ENCODE measurements around the gene LPAR1.

Gene LPAR1

DNA sequence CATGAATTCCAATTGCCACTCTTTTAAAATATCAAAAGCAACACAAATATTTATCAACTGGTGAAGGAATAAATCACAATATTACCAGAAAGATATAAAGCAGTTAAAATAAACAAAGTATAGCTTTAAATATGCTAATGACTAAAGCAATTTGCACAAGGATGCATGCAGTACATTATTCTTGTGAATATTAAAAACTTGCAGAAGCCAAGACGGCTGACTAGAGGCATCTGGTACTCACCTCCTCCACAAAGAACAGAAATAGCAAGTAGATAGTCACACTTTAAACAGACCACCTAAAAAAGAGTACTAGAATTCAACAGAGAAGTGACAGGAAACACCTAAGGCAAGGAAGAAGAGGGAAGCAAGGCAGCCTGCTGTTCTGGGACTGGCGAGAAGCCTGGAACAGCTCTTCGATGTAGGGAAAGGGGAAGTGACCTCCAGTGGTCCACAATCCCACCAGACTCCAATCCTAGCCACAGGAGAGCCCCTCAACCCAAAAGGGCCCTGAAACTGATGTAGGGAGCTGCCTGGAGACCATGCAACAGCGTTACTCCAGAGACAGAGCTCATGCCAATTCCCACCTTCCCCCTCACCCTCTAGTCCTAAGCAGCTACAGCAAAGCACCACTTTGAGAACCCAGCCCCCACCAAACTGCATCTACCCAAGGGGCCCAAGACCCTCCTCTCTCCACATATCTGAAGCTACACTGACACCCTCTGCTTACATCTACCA, 86.3 kb downstream of the LPAR1 start:
- no peak for DNase-seq (ENCODE audit: low read depth)

DNA sequence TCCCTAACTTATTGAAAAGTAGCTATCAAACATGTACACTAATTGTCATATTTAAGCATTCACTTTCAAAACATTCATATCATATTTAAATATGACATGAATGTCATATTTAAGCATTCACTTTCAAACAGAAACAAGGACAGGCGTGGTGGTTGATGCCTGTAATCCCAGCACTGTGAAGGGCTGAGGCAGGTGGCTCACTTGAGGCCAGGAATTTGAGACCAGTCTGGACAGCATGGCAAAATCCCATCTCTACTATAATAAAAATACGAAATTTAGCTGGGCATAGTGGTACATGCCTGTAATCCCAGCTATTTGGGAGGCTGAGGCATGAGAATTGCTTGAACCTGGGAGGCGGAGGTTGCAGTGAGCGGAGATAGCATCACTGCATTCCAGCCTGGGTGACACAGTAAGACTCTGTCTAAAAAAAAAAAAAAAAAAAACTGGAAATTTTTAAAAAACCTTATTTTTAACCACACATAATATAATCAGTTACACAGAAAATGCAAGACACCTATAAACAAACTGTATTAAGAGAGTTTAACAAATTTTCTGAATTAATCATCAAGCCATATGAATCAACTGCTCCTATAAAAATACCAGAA, 88.1 kb downstream of the LPAR1 start:
- DNase-seq (ENCODE audit: low read depth): no peak

DNA sequence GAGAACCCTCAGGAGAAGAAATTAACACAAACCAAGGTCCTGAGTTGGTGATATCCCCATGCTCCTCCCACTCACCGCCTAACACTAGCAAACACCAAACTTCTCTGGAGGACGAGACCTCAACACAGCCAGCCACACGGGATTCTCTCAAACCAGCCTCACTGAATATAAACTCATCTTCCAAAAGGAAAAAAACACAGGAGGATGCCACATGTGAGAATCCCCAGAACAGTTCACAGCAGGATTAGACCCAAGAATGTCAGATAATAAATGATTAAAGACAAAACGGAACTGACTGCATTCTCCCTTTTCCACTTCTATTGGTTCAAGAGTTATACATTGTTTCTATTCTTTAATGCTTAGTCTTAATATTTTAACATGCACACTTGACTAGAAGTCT, 89.2 kb downstream of the LPAR1 start:
- no peak for DNase-seq (ENCODE audit: low read depth)

DNA sequence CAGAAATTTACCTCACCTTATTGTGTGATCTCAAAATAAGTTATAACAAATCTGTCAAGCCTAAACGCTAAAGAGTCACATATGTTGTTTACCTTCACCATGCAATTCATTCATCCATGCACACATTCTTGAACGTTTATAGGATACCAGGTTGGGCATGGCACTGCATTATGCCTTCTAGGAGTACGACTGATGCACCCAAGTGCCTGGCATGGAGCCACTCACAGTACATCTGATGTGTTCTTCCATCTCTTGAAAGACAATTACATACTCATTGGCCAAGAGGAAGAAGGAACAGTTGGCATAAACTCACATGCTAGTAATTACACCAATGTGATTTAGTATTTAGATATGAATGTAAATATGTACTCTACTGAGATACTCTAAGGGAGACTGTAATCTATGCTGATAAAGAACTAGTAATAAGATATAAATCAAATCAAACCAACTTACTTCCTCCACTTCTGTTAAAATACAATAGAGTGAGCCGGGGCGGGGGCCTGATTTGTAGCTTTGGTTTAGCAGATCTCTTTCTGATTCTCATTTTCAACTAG, 90.7 kb downstream of the LPAR1 start:
- no peak for DNase-seq (ENCODE audit: low read depth)

DNA sequence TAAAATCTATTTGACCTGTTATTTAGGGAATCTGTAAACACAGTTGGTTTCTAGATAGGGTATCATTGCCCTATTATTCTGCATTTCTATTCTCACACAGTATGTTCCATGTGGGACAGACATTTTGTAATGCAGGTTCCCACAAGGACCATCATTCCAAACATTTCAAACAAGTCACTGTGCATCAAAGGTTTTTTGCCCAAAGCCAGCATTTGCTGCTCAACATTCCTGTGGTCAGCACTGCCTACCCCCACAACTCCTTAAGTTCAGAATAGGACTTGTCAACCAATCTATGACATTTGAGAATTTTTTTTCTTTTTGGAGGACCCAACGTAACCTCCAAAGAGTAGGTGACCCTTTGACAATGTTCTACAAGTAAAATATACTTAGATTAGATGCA, 95.7 kb downstream of the LPAR1 start:
- no peak for DNase-seq (ENCODE audit: low read depth)

DNA sequence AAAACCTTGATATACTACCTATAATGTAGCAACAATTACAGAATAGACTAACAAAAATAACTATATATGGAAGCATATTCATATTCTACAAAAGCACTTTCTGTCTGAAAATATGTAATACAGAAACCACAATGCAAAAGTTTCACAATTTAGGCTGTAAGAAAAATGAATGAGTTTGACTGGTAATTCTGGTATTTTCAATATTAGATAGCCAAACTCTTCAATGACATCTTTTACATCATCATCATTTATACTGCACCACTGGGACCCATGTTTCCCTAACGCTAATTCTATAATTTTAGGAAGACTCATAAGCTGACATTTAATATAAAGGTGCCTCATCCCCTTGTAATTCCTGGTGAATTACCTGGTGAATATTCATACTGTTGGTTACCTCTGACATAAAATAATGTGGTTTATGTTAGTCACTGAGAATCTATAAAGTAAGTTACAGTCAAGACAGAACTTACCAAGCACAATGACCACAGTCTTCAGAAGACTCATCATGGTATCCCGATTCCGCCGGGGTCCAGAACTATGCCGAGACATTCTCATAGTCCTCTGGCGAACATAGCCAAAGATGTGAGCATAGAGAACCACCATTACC, 97.2 kb downstream of the LPAR1 start:
- DNase-seq (ENCODE audit: low read depth): no peak

DNA sequence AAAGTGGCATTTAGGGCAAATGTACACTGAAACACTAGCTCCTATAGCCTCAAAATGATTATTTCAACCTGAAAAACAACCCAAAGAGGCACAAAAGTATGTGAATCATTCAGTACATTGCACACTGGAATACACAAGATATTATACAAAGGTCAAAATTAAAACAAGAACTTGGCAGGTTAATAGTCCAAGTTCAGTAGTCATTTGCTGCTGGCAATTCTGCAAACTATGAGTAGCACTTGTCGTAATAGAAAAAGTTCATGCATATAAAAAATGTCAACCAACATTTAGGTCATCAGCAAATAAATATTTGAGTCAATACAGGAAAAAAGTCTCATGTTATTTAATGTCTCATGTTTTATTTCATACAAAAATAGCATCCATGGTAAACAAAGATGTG, 98.7 kb downstream of the LPAR1 start:
- no peak for DNase-seq (ENCODE audit: low read depth)

DNA sequence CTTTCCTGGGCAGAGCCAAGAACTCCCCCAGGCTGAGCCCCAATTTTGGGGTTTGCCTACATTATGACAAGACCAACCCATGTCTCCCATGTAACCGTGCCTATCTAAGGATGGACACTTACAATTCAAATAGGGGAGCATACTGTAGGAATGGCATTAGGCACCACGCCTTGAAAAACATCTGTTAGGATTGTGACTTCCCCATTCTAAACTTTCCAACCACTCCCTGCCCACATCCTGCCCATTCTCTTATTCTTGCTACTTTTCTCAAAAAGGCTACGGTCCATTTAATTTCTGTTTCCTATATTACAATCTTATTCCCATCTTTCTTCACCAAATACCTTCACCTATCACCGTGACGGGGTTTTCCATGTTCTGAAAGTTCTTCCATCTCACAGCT, 99.2 kb downstream of the LPAR1 start:
- DNase-seq (ENCODE audit: low read depth): no peak

DNA sequence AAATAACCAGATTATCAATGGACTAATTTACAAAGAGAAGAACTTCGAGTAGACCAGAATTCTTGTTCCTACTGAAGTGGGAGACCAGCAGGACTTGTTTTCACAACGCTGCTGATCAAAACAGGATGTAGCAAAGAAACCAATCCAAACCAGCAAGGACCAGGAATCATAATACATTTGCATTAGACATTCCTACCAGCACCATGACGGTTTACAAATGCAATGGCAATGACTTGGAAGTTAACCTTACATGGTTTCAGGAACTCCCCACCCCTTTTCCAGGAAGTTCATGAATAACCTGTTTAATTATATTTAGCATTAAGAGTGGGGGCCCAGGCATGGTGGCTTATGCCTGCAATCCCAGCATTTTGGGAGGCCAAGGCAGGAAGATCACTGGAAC, 100.0 kb downstream of the LPAR1 start:
- DNase-seq (ENCODE audit: low read depth): no peak

DNA sequence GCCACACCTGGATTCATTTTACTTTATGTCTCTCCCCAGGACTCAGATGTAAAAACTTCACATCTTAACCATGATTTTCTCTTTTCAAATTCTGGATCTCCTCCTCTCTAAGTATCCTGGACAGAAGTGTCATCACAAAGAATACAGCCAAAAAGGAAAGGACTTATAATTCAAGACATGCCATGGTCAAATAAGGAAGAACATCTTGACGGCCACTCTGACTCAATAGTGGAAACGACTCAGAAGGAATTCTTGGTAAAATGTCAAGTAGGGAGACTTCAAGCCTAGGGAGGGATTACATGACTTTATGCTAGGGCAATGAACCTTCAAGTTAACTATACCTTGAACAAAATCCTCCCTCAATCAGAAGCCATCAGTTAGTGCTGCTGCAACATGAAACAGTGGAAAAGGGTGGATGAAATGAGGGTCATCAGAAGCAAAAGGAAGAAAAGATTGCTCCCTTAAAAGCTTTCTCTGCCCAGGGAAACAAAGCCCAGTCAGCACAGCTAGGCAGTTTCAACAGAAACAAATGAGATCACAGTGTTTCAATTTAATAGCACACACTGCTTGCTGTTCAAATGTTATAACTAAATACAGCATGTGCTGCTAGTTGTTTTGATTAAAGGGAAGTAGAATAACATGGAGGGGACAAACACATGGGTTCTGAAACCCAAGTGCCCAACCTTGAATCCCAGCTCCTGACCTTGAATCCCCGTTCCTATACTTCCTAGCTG, 101.4 kb downstream of the LPAR1 start:
- DNase-seq (ENCODE audit: low read depth): no peak

DNA sequence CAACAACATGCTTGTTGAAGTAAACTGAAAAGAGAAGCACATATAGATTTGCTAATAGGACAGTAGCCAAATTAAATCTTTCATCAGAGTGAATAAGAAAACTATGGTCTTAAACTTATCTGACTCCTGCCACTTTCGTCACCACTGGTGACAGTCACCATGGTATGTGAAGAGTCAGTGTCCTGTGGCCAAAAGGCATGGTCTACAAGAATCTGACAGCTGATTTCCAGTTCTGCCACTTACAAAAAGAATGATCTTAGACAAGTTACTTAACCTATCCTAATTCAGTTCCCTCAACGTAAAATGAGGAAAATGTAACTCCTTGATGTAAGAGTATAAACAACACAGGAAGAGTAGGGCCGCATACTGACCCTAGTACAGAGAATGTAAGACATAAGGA, 102.0 kb downstream of the LPAR1 start:
- no peak for DNase-seq (ENCODE audit: low read depth)

DNA sequence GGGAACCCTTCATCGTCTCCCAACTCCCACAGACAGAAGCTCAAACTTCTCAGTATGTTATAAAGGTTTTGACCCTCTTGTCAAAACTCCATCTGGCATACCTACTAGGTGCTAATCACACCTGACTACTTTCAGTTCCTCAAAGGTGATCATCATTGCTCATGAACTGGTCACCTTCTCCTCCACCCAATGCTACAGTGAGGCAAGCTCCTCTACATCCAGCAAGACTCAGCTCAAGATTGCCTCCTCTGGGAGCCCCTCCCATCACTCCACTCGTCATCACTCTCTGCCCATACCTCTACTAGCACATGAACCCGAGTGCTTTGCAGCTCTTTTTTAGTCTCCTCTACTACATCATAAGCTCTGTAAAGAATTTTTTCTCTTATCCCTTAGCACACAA, 102.4 kb downstream of the LPAR1 start:
- DNase-seq (ENCODE audit: low read depth): no peak

DNA sequence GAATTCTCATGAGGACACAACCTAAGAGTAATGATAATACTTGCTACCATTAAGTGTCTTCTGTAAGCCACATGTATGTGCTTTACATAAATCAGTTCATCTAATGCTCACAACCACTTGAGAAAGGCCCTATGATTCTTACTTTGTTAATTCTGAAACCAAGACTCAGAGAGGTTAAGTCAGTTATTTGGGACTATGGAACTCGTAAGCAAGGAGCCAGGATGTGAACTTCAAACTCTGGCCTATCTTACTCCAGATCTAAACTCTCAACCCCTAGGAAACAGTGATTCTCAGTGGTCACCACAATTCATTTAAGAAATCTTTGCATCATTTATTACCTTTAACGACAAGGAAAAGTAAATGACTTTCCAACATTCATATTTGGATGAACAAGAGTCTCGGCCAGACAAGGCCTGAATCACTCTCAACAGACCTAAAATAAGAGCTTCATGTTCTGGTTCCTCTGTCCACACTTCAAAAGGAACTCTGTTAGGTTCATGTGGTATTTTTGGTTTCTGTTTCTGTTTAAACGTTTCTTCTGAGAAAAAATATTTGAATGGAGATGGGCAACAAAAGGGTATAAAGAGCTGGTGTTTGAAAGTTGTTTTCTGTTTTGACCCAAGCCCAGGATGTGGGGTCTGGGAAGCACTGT, 104.8 kb downstream of the LPAR1 start:
- DNase-seq (ENCODE audit: low read depth): no peak

DNA sequence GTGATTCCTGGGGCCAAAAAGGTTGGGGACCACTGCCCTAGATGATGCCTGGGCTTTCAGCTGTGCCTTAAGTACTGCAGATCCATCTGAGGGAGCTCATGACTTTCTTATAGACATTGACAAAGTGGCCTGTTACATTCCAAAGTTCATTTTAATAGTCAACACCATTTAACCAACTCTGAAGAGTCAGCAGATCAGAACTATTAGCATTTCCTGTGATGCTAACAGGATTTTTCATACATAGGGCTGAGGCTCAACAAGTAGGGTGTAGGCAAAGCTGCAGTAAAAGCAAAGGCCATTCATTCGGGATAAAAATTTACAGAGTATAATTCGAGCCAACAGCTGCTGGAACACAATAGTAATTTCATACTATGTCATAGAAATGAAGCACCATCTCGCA, 105.4 kb downstream of the LPAR1 start:
- no peak for DNase-seq (ENCODE audit: low read depth)

DNA sequence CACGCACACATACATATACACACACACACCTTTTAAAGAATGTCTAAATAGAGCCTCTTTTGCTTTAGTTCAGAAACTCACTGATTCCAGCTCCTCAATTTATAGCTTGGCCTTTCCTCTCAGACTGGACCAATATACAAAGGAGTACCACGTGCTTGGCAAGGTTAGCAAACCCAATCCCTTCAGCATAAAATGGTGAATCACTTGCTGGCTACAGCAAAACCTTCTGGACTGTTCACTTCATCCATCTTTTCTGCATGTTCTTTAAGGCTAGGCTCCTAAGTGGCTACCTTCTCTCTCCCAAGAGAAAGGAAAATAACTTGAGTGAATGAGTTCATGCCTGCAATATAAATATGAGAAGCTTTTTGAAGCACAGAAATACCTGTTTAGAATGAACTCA, 109.7 kb downstream of the LPAR1 start:
- no peak for DNase-seq (ENCODE audit: low read depth)

DNA sequence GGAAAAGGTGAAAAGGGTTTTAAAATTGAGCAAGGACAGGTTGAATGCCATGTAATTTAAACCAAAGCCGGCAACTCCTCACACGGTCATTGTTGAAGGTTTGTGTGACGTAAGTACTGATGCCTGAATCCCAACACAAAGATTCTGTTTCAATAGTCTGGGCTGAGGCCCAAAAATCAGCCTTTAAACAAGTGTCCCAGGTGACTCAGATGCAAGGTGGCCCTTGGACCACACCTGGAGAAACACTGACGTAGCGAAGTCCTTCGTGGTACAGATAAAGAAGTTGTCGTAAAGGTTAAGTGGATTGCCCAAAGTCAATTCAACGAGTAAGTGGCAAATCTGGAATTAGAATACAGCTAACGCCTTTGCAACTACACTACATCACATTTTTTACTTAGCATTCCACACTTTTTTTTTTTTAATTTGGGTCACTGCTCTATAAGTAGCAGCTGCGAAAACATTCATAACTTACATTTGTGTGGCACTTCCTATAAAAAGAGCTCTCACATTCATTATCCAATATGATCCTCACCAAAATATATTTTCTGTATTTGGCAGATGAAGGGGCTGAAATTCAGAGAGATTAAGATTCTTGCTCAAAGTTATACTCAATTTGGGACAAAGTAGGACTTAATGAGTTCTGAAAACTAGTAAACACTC, 111.3 kb downstream of the LPAR1 start:
- DNase-seq (ENCODE audit: low read depth): no peak

DNA sequence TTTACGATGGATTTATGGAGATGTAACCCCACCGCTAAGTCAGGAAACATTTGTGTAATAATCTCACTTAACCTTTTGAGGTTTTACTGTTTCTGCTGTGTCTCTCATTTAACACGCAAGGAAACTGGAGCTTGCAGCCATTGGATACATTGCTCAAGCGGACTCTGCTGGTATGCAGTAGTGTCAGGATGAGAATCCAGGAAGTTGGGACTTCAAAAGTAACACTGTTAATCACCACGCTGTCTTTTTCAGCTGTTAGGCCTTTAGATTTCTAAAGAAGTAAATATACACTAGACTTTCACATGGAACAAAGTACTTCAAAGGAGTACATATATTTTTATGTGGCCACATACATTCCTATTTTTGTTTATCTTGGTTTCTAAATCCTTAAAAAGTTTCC, 114.7 kb downstream of the LPAR1 start:
- no peak for DNase-seq (ENCODE audit: low read depth)

DNA sequence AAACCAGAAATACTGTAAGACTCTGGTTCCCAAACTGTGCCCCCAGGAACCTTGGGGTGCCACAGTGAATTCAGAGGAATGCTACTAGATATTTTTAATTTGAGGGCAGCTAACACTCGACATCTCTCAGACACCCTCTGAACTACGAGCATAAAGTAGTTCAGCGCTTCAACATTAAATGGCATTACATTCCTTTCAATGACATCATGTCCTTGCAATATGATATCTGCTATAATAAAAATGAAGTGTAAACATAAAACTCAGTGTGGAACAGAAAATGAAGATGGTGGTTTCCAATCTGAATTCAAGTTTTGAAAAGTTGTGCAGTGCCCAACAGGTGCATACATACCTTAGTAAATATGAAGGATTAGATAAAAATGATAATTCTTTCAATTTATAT, 116.1 kb downstream of the LPAR1 start:
- no peak for DNase-seq (ENCODE audit: low read depth)

DNA sequence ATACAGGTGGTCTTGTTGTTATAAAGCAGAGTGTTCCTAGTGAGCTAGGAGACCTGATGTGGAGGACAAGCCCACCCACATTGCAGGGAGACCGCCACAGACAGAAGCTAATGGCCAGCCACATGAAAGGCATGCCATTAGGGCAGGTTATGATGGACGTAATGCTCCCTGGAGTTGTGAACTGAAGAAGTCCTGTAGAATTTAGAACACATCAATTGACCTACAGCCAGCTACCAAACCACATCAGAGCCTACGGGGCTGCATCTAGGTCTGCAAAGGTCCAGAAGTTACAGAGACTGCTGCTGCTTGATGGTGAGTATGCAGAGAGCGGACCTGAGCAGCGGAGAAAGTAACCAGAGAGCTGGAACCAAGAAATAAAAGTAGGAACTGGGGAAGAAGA, 116.6 kb downstream of the LPAR1 start:
- no peak for DNase-seq (ENCODE audit: low read depth)

DNA sequence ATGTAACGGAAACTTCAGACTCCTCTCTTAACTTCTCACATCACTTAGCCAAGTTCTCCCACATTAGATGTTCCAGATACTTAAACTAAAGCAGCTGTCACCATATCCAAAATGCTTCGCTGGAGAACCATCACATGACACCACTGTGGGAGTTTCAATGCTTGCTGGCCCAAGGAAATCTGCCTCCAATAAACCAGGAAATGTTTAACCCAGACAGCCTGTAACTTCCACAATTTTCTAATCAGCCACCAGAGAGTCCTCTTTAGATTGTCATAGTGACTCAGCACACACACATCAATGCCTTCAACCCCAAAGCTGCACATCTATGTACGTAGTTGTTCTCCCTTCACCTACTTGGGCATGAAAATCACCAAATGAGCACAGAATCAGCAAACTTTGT, 118.7 kb downstream of the LPAR1 start:
- no peak for DNase-seq (ENCODE audit: low read depth)

DNA sequence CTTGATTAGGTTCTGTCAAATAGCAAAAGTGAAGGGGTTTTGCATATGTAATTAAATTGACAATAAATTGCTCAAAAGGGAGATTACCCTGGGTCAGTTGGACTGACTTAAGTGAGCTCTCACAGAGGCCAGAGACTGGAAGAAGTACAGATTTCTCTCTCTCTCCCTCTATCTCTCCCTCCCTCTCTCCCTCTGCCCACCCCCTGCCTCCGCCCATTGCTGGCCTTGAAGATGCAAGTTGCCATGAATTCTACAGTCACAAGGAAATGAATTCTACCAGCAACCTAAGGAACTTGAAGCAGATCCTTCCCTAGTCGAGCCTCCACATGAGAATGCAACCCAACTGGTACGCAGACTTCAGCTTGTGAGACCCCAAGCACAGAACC, 119.2 kb downstream of the LPAR1 start:
- no peak for DNase-seq (ENCODE audit: low read depth)

Measured in activated T-cell treated with anti-CD3 and anti-CD28 coated beads for 1 hour (primary cell).